CD4-positive, alpha-beta memory T cell (primary cell): ENCODE data around the gene CCDC50. TPM values are rescaled to one million over a fixed set of nuclear protein-coding genes. Genes with fewer than 3 reads are reported as not detected.

Experiments
- CTCF ChIA-PET: fragments of 350-600 bp; sonication (Branson Sonifier 250); formaldehyde crosslinking; loops from one replicate; lab custom pipeline; 2021; ENCODE audit warnings: inconsistent platforms; ENCODE audit not compliant: partially characterized antibody; lab: Charles Lee
- POLR2A ChIA-PET: fragments of 350-600 bp; sonication (Branson Sonifier 250); formaldehyde crosslinking; loops from one replicate; lab custom pipeline; 2021; ENCODE audit not compliant: partially characterized antibody; lab: Charles Lee
- DNase-seq, 5 donors: peaks; one replicate each; pipeline versions ENCODE4 v3.0.0 to v3.0.0-alpha.2; 2020 to 2022; ENCODE audit warnings: mixed read lengths in 1 of 5
- H3K27ac ChIP-seq: one replicate; pipeline ENCODE4 v1.7.0; 2013; ENCODE audit warnings: low read depth, low read length
- H3K27me3 ChIP-seq: 2 replicates; pipeline ENCODE4 v1.7.0; 2013; ENCODE audit warnings: mild to moderate bottlenecking, low read length, moderate library complexity; ENCODE audit not compliant: insufficient read depth
- H3K36me3 ChIP-seq: 2 replicates; pipeline ENCODE4 v1.7.0; 2013; ENCODE audit warnings: mild to moderate bottlenecking, low read length, moderate library complexity; ENCODE audit not compliant: insufficient read depth
- H3K4me1 ChIP-seq: 2 replicates; pipeline ENCODE4 v1.7.0; 2013; ENCODE audit warnings: mild to moderate bottlenecking, low read length, moderate library complexity; ENCODE audit not compliant: insufficient read depth
- H3K4me3 ChIP-seq, 2 donors: one replicate each; pipeline ENCODE4 v1.7.0; 2013; ENCODE audit warnings: low read length in 2 of 2, mild to moderate bottlenecking in 1 of 2
- H3K9me3 ChIP-seq, 2 donors: one replicate each; pipeline ENCODE4 v1.7.0; 2013; ENCODE audit warnings: low read length in 2 of 2, control low read depth in 1 of 2; ENCODE audit not compliant: control insufficient read depth in 1 of 2
- H3K27ac Mint-ChIP-seq, 7 donors: one replicate each; pipeline ENCODE4 v1.8.0; 2020 to 2021; ENCODE audit warnings: mixed read lengths in 7 of 7, mild to moderate bottlenecking in 6 of 7, inconsistent platforms in 3 of 7, moderate library complexity in 3 of 7
- H3K27me3 Mint-ChIP-seq, 2 donors: one replicate each; pipeline ENCODE4 v1.8.0; 2020 to 2021; ENCODE audit warnings: mixed read lengths in 2 of 2
- H3K36me3 Mint-ChIP-seq, 2 donors: one replicate each; pipeline ENCODE4 v1.8.0; 2020 to 2021; ENCODE audit warnings: mixed read lengths in 2 of 2, inconsistent platforms in 1 of 2, mild to moderate bottlenecking in 1 of 2
- H3K4me1 Mint-ChIP-seq, 4 donors: one replicate each; pipeline ENCODE4 v1.8.0; 2020 to 2021; ENCODE audit warnings: mixed read lengths in 4 of 4, mild to moderate bottlenecking in 1 of 4
- H3K4me3 Mint-ChIP-seq, 8 donors: one replicate each; pipeline ENCODE4 v1.8.0; 2020 to 2021; ENCODE audit warnings: mixed read lengths in 8 of 8, mild to moderate bottlenecking in 7 of 8, moderate library complexity in 6 of 8, inconsistent platforms in 3 of 8
- H3K9me3 Mint-ChIP-seq, 8 donors: one replicate each; pipeline ENCODE4 v1.8.0; 2020 to 2021; ENCODE audit warnings: mixed read lengths in 8 of 8, mild to moderate bottlenecking in 5 of 8, inconsistent platforms in 3 of 8, moderate library complexity in 1 of 8
- intact Hi-C: fragments of 100-400 bp; cut with micrococcal nuclease; formaldehyde crosslinking; loops from one replicate; pipeline ENCODE4 v1.15.1; 2023
- polyA plus RNA-seq, 2 donors: library from polyadenylated mRNA; unstranded; fragments of 300-500 nt; fragmentation: Illumina TruSeq; gene quantifications; one replicate each; pipeline ENCODE4 v1.2.3, GENCODE V29; 2021
- total RNA-seq, 2 experiments: library from RNA; stranded (reverse); gene quantifications; one replicate each; pipeline ENCODE4 v1.2.3, GENCODE V29; 2021

The CCDC50 gene
- total and polyA plus RNA-seq, 4 experiments from 2014 or later, result 3.8 to 10.1 (median 7.2) TPM

DNA sequence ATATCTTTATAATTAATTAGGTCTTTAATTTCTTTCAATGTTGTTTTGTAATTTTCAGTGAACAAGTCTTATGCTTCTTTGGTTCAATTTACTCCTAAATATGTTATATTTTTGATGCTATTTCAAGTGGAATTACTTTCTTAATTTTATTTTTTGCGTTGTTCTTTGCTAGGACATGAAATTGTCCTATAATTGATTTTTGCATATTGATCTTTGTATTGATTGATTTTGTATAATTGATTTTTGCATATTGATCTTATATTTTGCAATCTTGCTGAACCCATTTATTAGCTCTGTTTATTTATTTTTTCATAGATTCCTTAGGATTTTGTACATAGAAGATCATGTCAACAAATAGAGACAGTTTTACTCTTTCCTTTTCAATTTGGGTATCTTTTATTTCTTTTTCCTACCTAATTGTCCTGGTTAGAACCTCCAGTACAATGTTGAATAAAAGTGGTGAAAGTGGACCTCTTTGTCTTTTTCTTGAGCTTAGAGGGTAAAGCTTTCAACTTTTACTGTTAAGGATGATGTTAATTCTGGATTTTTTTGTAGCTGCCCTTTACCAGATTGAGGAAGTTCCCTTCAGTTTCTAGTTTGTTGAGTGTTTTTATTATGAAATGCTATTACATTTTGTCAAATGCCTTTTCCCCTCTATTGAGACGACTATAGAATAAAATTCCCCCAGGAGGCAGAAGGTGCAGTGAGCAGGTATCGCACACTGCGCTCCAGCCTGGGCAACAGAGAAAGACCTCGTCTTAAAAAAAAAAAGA is 36.8 kb upstream of the CCDC50 start:
- H3K4me3 Mint-ChIP-seq, result no peak overlapping the region
- Histone ChIP-seq H3K9me3 (no peaks in the 10 kb centered on the region), H3K27me3 (no peaks in the 10 kb centered on the region), H3K36me3 (no peaks in the 10 kb centered on the region), H3K27ac (no peak overlapping the region), H3K4me1 (no peaks in the 10 kb centered on the region), H3K4me3 (no peak overlapping the region)
- POLR2A ChIA-PET, result no interaction called here
- CTCF ChIA-PET, result no interaction called here
- intact Hi-C loops, result no loop called here
- H3K27ac Mint-ChIP-seq, result peak overlapping the region in 1 of 7 donors; percentile 35
- H3K36me3 Mint-ChIP-seq, result no peaks in the 10 kb centered on the region
- peaks cover 0 to 6% (median 1%) of the 10 kb centered on the region in 4 donors for H3K4me1 Mint-ChIP-seq
- no peaks in the 10 kb centered on the region for H3K27me3 Mint-ChIP-seq
- no peak for DNase-seq
- H3K9me3 Mint-ChIP-seq, result peaks cover 0 to 8% (median 0%) of the 10 kb centered on the region in 8 donors

DNA sequence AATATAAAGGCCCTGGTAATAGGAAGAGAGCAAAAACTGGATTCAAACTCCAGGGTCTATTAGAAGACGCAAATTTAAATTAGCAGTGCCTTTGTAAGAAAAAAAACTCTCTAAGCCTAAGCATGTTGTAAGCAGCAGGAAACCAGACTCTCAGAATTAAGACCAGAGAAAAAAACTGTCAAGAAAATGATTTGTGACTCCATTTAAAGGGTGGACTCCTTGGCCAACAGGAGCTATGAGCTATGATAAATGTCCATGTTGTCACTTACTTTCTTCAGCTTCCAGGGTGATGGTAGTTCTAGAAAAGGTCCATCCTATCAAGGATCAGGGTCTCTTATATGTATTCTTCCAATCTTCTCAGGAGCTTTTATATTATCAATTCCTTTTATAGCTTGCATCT is 34.9 kb upstream of the CCDC50 start:
- Mint-ChIP-seq H3K4me1 (peaks cover 0 to 6% (median 1%) of the 10 kb centered on the region in 4 donors), H3K4me3 (no peak overlapping the region), H3K9me3 (peaks cover 0 to 5% (median 0%) of the 10 kb centered on the region in 8 donors), H3K27ac (no peak overlapping the region), H3K36me3 (no peaks in the 10 kb centered on the region), H3K27me3 (no peaks in the 10 kb centered on the region)
- Histone ChIP-seq H3K9me3 (no peaks in the 10 kb centered on the region), H3K27me3 (no peaks in the 10 kb centered on the region), H3K4me3 (no peak overlapping the region), H3K36me3 (no peaks in the 10 kb centered on the region), H3K4me1 (no peaks in the 10 kb centered on the region), H3K27ac (no peak overlapping the region)
- intact Hi-C loops, result no loop called here
- ChIA-PET CTCF (no interaction called here), POLR2A (no interaction called here)
- no peak for DNase-seq

DNA sequence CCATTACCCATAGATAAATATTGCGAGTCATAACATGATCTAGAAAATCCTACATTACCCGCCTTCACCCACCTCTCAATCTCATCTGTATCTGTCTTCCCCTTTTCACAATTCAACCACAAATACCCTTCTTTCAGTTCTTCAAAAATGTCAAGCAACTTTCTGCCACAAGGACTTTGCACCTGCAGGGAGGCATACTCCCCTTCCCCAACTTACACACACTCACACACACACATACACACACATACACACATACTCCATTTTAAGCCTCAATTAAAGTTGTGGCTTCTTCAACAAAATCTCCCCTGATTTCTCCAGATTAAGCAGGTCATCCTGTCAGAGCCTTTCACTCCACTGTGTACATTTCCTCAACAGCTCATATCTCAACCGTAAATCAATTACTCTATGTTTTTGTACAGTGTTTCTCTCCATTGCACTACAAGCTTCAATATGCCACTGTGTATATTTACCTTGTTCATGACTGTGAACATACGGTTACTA is 33.1 kb upstream of the CCDC50 start:
- H3K27ac Mint-ChIP-seq, result no peak overlapping the region
- intact Hi-C loops, result no loop called here
- DNase-seq, result no peak
- peaks cover 0 to 5% (median 1%) of the 10 kb centered on the region in 8 donors for H3K9me3 Mint-ChIP-seq
- ChIA-PET POLR2A (no interaction called here), CTCF (no interaction called here)
- Histone ChIP-seq H3K9me3 (no peaks in the 10 kb centered on the region), H3K4me3 (no peak overlapping the region), H3K4me1 (no peaks in the 10 kb centered on the region), H3K36me3 (no peaks in the 10 kb centered on the region), H3K27me3 (no peaks in the 10 kb centered on the region), H3K27ac (no peak overlapping the region)
- H3K4me1 Mint-ChIP-seq, result no peaks in the 10 kb centered on the region
- H3K36me3 Mint-ChIP-seq, result no peaks in the 10 kb centered on the region
- peaks cover 0 to 2% of the 10 kb centered on the region in 2 donors for H3K27me3 Mint-ChIP-seq
- H3K4me3 Mint-ChIP-seq, result no peak overlapping the region

DNA sequence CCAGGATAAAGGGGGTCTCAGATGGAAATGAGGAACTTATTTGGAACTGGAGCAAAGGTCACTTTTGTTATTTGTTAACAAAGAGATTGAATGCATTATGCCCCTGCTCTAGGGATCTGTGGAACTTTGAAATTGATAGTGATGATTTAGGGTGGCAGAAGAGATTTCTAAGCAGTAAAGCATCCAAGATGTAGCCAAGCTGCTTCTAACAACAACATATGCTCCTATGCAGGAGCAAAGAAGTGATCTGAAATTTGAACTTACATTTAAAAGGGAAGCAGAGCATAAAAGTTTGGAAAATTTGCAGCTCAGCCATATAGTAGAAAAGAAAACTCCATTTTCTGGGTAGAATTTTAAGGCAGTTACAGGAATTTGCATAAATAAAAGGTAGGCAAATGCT is 30.3 kb upstream of the CCDC50 start:
- no peak overlapping the region for H3K4me3 ChIP-seq
- H3K9me3 ChIP-seq, result no peaks in the 10 kb centered on the region
- no peaks in the 10 kb centered on the region for H3K4me1 ChIP-seq
- DNase-seq, result no peak
- no peaks in the 10 kb centered on the region for H3K36me3 Mint-ChIP-seq
- H3K27ac Mint-ChIP-seq, result no peak overlapping the region
- no peaks in the 10 kb centered on the region for H3K4me1 Mint-ChIP-seq
- CTCF ChIA-PET, result no interaction called here
- POLR2A ChIA-PET, result no interaction called here
- no peak overlapping the region for H3K4me3 Mint-ChIP-seq
- no peaks in the 10 kb centered on the region for H3K36me3 ChIP-seq
- intact Hi-C loops, result no loop called here
- peaks cover 0 to 4% (median 1%) of the 10 kb centered on the region in 8 donors for H3K9me3 Mint-ChIP-seq
- H3K27me3 ChIP-seq, result no peaks in the 10 kb centered on the region
- peaks cover 0 to 2% of the 10 kb centered on the region in 2 donors for H3K27me3 Mint-ChIP-seq
- H3K27ac ChIP-seq, result no peak overlapping the region

DNA sequence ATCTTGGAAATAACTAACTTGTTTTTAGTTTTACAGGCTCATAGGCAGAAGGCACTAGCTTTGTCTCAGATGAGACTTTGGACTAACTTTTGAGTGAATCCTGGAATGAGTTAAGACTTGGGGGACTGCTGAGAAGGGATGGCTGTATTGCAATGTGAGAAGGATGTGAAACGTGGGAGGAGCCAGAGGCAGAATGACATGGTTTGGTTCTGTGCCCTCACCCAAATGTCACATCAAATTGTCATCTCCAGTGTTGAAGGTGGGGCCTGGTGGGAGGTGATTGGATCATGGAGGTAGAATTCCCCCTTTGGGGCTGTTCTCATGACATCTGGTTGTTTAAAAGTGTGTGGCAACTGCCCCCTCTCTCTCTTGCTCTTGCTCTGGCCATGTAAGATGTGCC is 28.8 kb upstream of the CCDC50 start:
- DNase-seq, result no peak
- intact Hi-C loops, result no loop called here
- no peaks in the 10 kb centered on the region for H3K36me3 ChIP-seq
- no peak overlapping the region for H3K27ac Mint-ChIP-seq
- H3K4me1 Mint-ChIP-seq, result no peaks in the 10 kb centered on the region
- no peaks in the 10 kb centered on the region for H3K36me3 Mint-ChIP-seq
- peaks cover 0 to 4% (median 1%) of the 10 kb centered on the region in 8 donors for H3K9me3 Mint-ChIP-seq
- ChIA-PET POLR2A (no interaction called here), CTCF (no interaction called here)
- H3K9me3 ChIP-seq, result no peaks in the 10 kb centered on the region
- H3K4me1 ChIP-seq, result no peaks in the 10 kb centered on the region
- no peak overlapping the region for H3K27ac ChIP-seq
- H3K27me3 ChIP-seq, result no peaks in the 10 kb centered on the region
- no peak overlapping the region for H3K4me3 Mint-ChIP-seq
- H3K27me3 Mint-ChIP-seq, result peaks cover 0 to 2% of the 10 kb centered on the region in 2 donors
- H3K4me3 ChIP-seq, result no peak overlapping the region

DNA sequence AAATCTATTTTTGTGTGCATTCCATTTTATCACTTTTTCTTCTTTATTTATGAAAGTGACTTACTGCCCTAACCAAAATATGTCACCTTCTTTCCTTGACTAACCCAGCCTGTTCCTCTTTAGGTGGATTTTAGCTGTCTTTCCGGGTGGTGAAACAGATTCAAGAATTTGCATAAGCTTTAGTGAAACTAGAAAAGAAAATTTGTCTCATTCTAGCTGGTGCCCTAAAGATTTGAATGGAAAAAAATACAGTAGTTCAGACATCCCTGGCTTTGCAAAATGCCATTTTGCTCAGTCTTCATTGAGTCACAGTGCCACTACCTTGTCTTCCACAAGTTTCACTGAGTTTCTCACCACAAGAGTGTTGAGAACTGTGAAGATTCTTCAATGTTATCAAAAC is 28.2 kb upstream of the CCDC50 start:
- H3K4me3 ChIP-seq, result no peak overlapping the region
- intact Hi-C loops, result no loop called here
- POLR2A ChIA-PET, result no interaction called here

DNA sequence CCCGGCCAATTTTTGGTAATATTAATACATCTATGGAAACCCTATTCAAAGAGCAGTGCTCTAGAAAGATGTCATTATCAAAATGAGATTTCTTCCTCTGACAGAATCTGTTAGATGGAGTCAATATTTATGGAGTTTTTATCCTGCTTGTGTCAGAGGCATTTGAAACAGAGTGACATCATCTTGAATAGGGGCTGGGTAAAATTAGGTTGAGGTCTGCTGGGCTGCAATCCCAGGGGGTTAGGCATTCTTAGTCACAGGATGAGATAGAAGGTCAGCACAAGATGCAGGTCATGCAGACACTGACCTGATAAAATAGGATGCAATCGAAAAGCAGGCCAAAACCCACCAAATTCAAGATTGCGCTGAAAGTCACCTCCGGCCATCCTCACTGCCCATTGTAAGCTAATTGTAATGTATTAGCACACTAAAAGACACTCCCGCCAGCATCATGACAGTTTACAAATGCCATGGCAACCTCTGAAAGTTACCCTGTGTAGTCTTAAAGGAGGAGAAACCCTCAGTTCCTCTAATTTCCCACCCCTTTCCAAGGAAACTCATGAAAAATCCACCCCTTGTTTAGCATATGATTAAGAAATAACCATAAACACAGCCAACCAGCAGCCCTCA is 27.3 kb upstream of the CCDC50 start:
- DNase-seq, result no peak
- Histone ChIP-seq H3K4me1 (no peaks in the 10 kb centered on the region), H3K27me3 (no peaks in the 10 kb centered on the region), H3K4me3 (no peak overlapping the region), H3K27ac (no peak overlapping the region), H3K36me3 (no peaks in the 10 kb centered on the region), H3K9me3 (no peaks in the 10 kb centered on the region)
- intact Hi-C loops, result no loop called here
- ChIA-PET POLR2A (no interaction called here), CTCF (no interaction called here)
- H3K4me1 Mint-ChIP-seq, result no peaks in the 10 kb centered on the region
- H3K27me3 Mint-ChIP-seq, result peaks cover 0 to 2% of the 10 kb centered on the region in 2 donors
- H3K9me3 Mint-ChIP-seq, result peaks cover 0 to 4% (median 1%) of the 10 kb centered on the region in 8 donors
- no peak overlapping the region for H3K4me3 Mint-ChIP-seq
- no peaks in the 10 kb centered on the region for H3K36me3 Mint-ChIP-seq
- no peak overlapping the region for H3K27ac Mint-ChIP-seq

More for the DNA sequence above, 28.2 kb upstream of the CCDC50 start:
- Mint-ChIP-seq H3K36me3 (no peaks in the 10 kb centered on the region), H3K27ac (peak overlapping the region in 1 of 7 donors; percentile 10), H3K4me1 (no peaks in the 10 kb centered on the region), H3K4me3 (no peak overlapping the region), H3K9me3 (peaks cover 0 to 4% (median 1%) of the 10 kb centered on the region in 8 donors), H3K27me3 (peaks cover 0 to 2% of the 10 kb centered on the region in 2 donors)
- H3K4me1 ChIP-seq, result no peaks in the 10 kb centered on the region
- H3K27ac ChIP-seq, result no peak overlapping the region
- no peaks in the 10 kb centered on the region for H3K27me3 ChIP-seq
- H3K9me3 ChIP-seq, result no peaks in the 10 kb centered on the region
- no peak for DNase-seq
- CTCF ChIA-PET, result no interaction called here
- H3K36me3 ChIP-seq, result no peaks in the 10 kb centered on the region
